ENCODE measurements around the gene RAP2A.

- TF ChIP-seq CTCF (conservative IDR thresholded peaks at IDR 0.05): no peak
- TF ChIP-seq ZFX (IDR thresholded peaks at IDR 0.05): no peak
These were observed 3.8 kb downstream of the RAP2A start for GRCh38 chr13:97437729-97438128.

All from C4-2B (cell line).